Endothelial cell (in vitro differentiated cells): ENCODE measurements around the gene OR52B2. TPM values are rescaled to one million over a fixed set of nuclear protein-coding genes. Genes with fewer than 3 reads are reported as not detected.
"Not testable (repeated sequence)": the region's sequence is repeated elsewhere in the genome, so short reads cannot be mapped to it uniquely, and the experiment has no call there.

ENCODE experiments used
- DNase-seq: peaks from one replicate; pipeline ENCODE4 v3.0.0; 2021; ENCODE audit warnings: low spot score
- H3K27ac Mint-ChIP-seq: one replicate; pipeline ENCODE4 v1.8.0; 2021; ENCODE audit warnings: mixed read lengths, inconsistent platforms; ENCODE audit not compliant: unreplicated experiment
- H3K27me3 Mint-ChIP-seq: one replicate; pipeline ENCODE4 v1.8.0; 2021; ENCODE audit warnings: mild to moderate bottlenecking, moderate library complexity, mixed read lengths, inconsistent platforms; ENCODE audit not compliant: unreplicated experiment
- H3K36me3 Mint-ChIP-seq: one replicate; pipeline ENCODE4 v1.8.0; 2021; ENCODE audit warnings: mild to moderate bottlenecking, low read depth, mixed read lengths, inconsistent platforms; ENCODE audit not compliant: unreplicated experiment
- H3K4me1 Mint-ChIP-seq: one replicate; pipeline ENCODE4 v1.8.0; 2021; ENCODE audit warnings: mild to moderate bottlenecking, mixed read lengths, inconsistent platforms; ENCODE audit not compliant: unreplicated experiment
- H3K4me3 Mint-ChIP-seq: one replicate; pipeline ENCODE4 v1.8.0; 2021; ENCODE audit warnings: mild to moderate bottlenecking, mixed read lengths, inconsistent platforms; ENCODE audit not compliant: unreplicated experiment
- H3K9me3 Mint-ChIP-seq: one replicate; pipeline ENCODE4 v1.8.0; 2021; ENCODE audit warnings: mixed read lengths, inconsistent platforms; ENCODE audit not compliant: unreplicated experiment
- CTCF ChIP-seq: fragments of 200-600 bp; sonication (generic); IDR thresholded peaks from one replicate; pipeline ENCODE4 v1.5.0; 2021; ENCODE audit warnings: antibody characterized with exemption; ENCODE audit not compliant: unreplicated experiment
- total RNA-seq: library from RNA; stranded (reverse); fragmentation: NEBNext Ultra II Directional; extraction: Animal tissue kit (Norgen Biotek cat#: 25700); gene quantifications from one replicate; pipeline ENCODE4 v1.2.1, GENCODE V29; 2021; ENCODE audit not compliant: unreplicated experiment

The OR52B2 gene
- total RNA-seq, 1 donor from 2014 or later, result not detected

GRCh38 chr11:6156628-6157359, 13.3 kb downstream of the OR52B2 start:
- Mint-ChIP-seq H3K27me3 (no peaks in the 10 kb centered on the region), H3K27ac (peak overlapping the region; percentile 11), H3K9me3 (no peaks in the 10 kb centered on the region), H3K4me1 (no peaks in the 10 kb centered on the region), H3K4me3 (no peak overlapping the region), H3K36me3 (no peaks in the 10 kb centered on the region)
- DNase-seq, result no peak
- no peak for TF ChIP-seq CTCF

- Mint-ChIP-seq H3K36me3 (no peaks in the 10 kb centered on the region), H3K9me3 (no peaks in the 10 kb centered on the region), H3K27ac (no peak overlapping the region), H3K27me3 (no peaks in the 10 kb centered on the region), H3K4me3 (no peak overlapping the region), H3K4me1 (no peaks in the 10 kb centered on the region)
- no peak for DNase-seq
- no peak for TF ChIP-seq CTCF
These were observed 18.0 kb downstream of the OR52B2 start for GRCh38 chr11:6152126-6152525.

GRCh38 chr11:6151117-6151516, 19.0 kb downstream of the OR52B2 start:
- H3K4me1 Mint-ChIP-seq, result no peaks in the 10 kb centered on the region
- H3K9me3 Mint-ChIP-seq, result no peaks in the 10 kb centered on the region
- no peak for DNase-seq
- no peak overlapping the region for H3K27ac Mint-ChIP-seq
- H3K4me3 Mint-ChIP-seq, result no peak overlapping the region
- no peaks in the 10 kb centered on the region for H3K36me3 Mint-ChIP-seq
- H3K27me3 Mint-ChIP-seq, result no peaks in the 10 kb centered on the region
- TF ChIP-seq CTCF, result no peak

GRCh38 chr11:6143737-6144136, 26.4 kb downstream of the OR52B2 start:
- not testable (repeated sequence) for H3K27ac Mint-ChIP-seq, H3K4me3 Mint-ChIP-seq, H3K9me3 Mint-ChIP-seq, H3K4me1 Mint-ChIP-seq, H3K36me3 Mint-ChIP-seq, H3K27me3 Mint-ChIP-seq, DNase-seq

- Mint-ChIP-seq H3K27ac (no peak overlapping the region), H3K4me1 (no peaks in the 10 kb centered on the region), H3K9me3 (no peaks in the 10 kb centered on the region), H3K27me3 (no peaks in the 10 kb centered on the region), H3K4me3 (no peak overlapping the region), H3K36me3 (no peaks in the 10 kb centered on the region)
- no peak for TF ChIP-seq CTCF
- no peak for DNase-seq
These were observed 27.2 kb downstream of the OR52B2 start for GRCh38 chr11:6142936-6143335.

GRCh38 chr11:6135936-6136335, 34.2 kb downstream of the OR52B2 start:
- not testable (repeated sequence) for DNase-seq, H3K4me1 Mint-ChIP-seq, H3K4me3 Mint-ChIP-seq, H3K36me3 Mint-ChIP-seq, H3K9me3 Mint-ChIP-seq, H3K27me3 Mint-ChIP-seq, H3K27ac Mint-ChIP-seq
